Stimulated activated naive CD8-positive, alpha-beta T cell treated with anti-CD3 and anti-CD28 coated beads, Interleukin-15, Interleukin-2, amounts not matched to agents 100 ng/mL and 50 ng/mL, for 24 hours (primary cell): Measurements from ENCODE around the gene MC1R.
"Not testable (repeated sequence)": the region's sequence is repeated elsewhere in the genome, so short reads cannot be mapped to it uniquely, and the experiment has no call there.

Source experiments
- H3K27ac Mint-ChIP-seq: one replicate; pipeline ENCODE4 v1.8.0; 2021; ENCODE audit warnings: mild to moderate bottlenecking, mixed read lengths
- H3K27me3 Mint-ChIP-seq: one replicate; pipeline ENCODE4 v1.8.0; 2021; ENCODE audit warnings: mixed read lengths
- H3K36me3 Mint-ChIP-seq: one replicate; pipeline ENCODE4 v1.8.0; 2021; ENCODE audit warnings: low read depth, mixed read lengths
- H3K4me1 Mint-ChIP-seq: one replicate; pipeline ENCODE4 v1.8.0; 2021; ENCODE audit warnings: low read depth, mixed read lengths
- H3K4me3 Mint-ChIP-seq: one replicate; pipeline ENCODE4 v1.8.0; 2021; ENCODE audit warnings: mild to moderate bottlenecking, mixed read lengths
- H3K9me3 Mint-ChIP-seq: one replicate; pipeline ENCODE4 v1.8.0; 2021; ENCODE audit warnings: mixed read lengths

The MC1R gene

GRCh38 chr16:89905511-89906139 is 13.0 kb upstream of the MC1R start:
- Mint-ChIP-seq H3K4me1 (peaks cover 2% of the 10 kb centered on the region), H3K27ac (no peak overlapping the region), H3K9me3 (no peaks in the 10 kb centered on the region), H3K36me3 (peaks cover 33% of the 10 kb centered on the region), H3K4me3 (no peak overlapping the region), H3K27me3 (no peaks in the 10 kb centered on the region)

- Mint-ChIP-seq H3K27ac (no peak overlapping the region), H3K4me1 (no peaks in the 10 kb centered on the region), H3K4me3 (no peak overlapping the region), H3K27me3 (no peaks in the 10 kb centered on the region), H3K9me3 (no peaks in the 10 kb centered on the region), H3K36me3 (peaks cover 34% of the 10 kb centered on the region)
Measured at GRCh38 chr16:89906140-89907025, 12.3 kb upstream of the MC1R start.

GRCh38 chr16:89907055-89907814 is 11.4 kb upstream of the MC1R start:
- Mint-ChIP-seq H3K36me3 (peaks cover 35% of the 10 kb centered on the region), H3K4me3 (no peak overlapping the region), H3K27me3 (no peaks in the 10 kb centered on the region), H3K9me3 (no peaks in the 10 kb centered on the region), H3K27ac (no peak overlapping the region), H3K4me1 (no peaks in the 10 kb centered on the region)

GRCh38 chr16:89908236-89908635 is 10.4 kb upstream of the MC1R start:
- Mint-ChIP-seq H3K9me3 (no peaks in the 10 kb centered on the region), H3K27ac (no peak overlapping the region), H3K4me3 (no peak overlapping the region), H3K27me3 (no peaks in the 10 kb centered on the region), H3K4me1 (no peaks in the 10 kb centered on the region), H3K36me3 (peaks cover 38% of the 10 kb centered on the region)

GRCh38 chr16:89909777-89910716 is 8.6 kb upstream of the MC1R start:
- Mint-ChIP-seq H3K9me3 (no peaks in the 10 kb centered on the region), H3K27ac (no peak overlapping the region), H3K36me3 (peaks cover 43% of the 10 kb centered on the region), H3K27me3 (no peaks in the 10 kb centered on the region), H3K4me3 (no peak overlapping the region), H3K4me1 (no peaks in the 10 kb centered on the region)

- Mint-ChIP-seq H3K27me3 (no peaks in the 10 kb centered on the region), H3K36me3 (peaks cover 43% of the 10 kb centered on the region), H3K4me3 (no peak overlapping the region), H3K9me3 (no peaks in the 10 kb centered on the region), H3K27ac (no peak overlapping the region), H3K4me1 (no peaks in the 10 kb centered on the region)
Measured at GRCh38 chr16:89910717-89911354, 7.8 kb upstream of the MC1R start.

- H3K27me3 Mint-ChIP-seq = no peaks in the 10 kb centered on the region
- no peak overlapping the region for H3K27ac Mint-ChIP-seq
- no peaks in the 10 kb centered on the region for H3K9me3 Mint-ChIP-seq
- peaks cover 39% of the 10 kb centered on the region for H3K36me3 Mint-ChIP-seq
- no peak overlapping the region for H3K4me3 Mint-ChIP-seq
- no peaks in the 10 kb centered on the region for H3K4me1 Mint-ChIP-seq
Measured at GRCh38 chr16:89911375-89911774, 7.3 kb upstream of the MC1R start.

- Mint-ChIP-seq H3K4me1 (peaks cover 2% of the 10 kb centered on the region), H3K4me3 (no peak overlapping the region), H3K36me3 (peaks cover 32% of the 10 kb centered on the region), H3K27me3 (no peaks in the 10 kb centered on the region), H3K9me3 (no peaks in the 10 kb centered on the region), H3K27ac (no peak overlapping the region)
Measured at GRCh38 chr16:89912143-89912542, 6.5 kb upstream of the MC1R start.

GRCh38 chr16:89912627-89913026 is 6.0 kb upstream of the MC1R start:
- peaks cover 6% of the 10 kb centered on the region for H3K4me1 Mint-ChIP-seq

GRCh38 chr16:89913408-89914387 is 5.0 kb upstream of the MC1R start:
- H3K4me3 Mint-ChIP-seq = no peak overlapping the region
- H3K4me1 Mint-ChIP-seq = peaks cover 15% of the 10 kb centered on the region
- no peaks in the 10 kb centered on the region for H3K9me3 Mint-ChIP-seq
- peaks cover 31% of the 10 kb centered on the region for H3K36me3 Mint-ChIP-seq
- peaks cover 2% of the 10 kb centered on the region for H3K27me3 Mint-ChIP-seq
- H3K27ac Mint-ChIP-seq = no peak overlapping the region

More at GRCh38 chr16:89912627-89913026, 6.0 kb upstream of the MC1R start:
- Mint-ChIP-seq H3K36me3 (peaks cover 32% of the 10 kb centered on the region), H3K4me3 (no peak overlapping the region), H3K9me3 (no peaks in the 10 kb centered on the region), H3K27me3 (no peaks in the 10 kb centered on the region), H3K27ac (no peak overlapping the region)

- peaks cover 24% of the 10 kb centered on the region for H3K4me1 Mint-ChIP-seq
- H3K27me3 Mint-ChIP-seq = peaks cover 11% of the 10 kb centered on the region
- H3K27ac Mint-ChIP-seq, H3K4me3 Mint-ChIP-seq, H3K9me3 Mint-ChIP-seq: not testable (repeated sequence)
- peaks cover 22% of the 10 kb centered on the region for H3K36me3 Mint-ChIP-seq
Measured at GRCh38 chr16:89914642-89915285, 3.9 kb upstream of the MC1R start.

- Mint-ChIP-seq H3K36me3 (peaks cover 14% of the 10 kb centered on the region), H3K9me3 (no peaks in the 10 kb centered on the region), H3K4me1 (peaks cover 31% of the 10 kb centered on the region), H3K27me3 (peaks cover 17% of the 10 kb centered on the region), H3K4me3 (no peak overlapping the region), H3K27ac (no peak overlapping the region)
Measured at GRCh38 chr16:89915303-89916232, 3.1 kb upstream of the MC1R start.
